ENCODE measurements around the gene PLCB2. TPM values are rescaled to one million over a fixed set of nuclear protein-coding genes. Genes with fewer than 3 reads are reported as not detected.

Gene PLCB2
- total and polyA plus RNA-seq, 12 donors = 2.5 to 100 (median 24.3) TPM

DNA sequence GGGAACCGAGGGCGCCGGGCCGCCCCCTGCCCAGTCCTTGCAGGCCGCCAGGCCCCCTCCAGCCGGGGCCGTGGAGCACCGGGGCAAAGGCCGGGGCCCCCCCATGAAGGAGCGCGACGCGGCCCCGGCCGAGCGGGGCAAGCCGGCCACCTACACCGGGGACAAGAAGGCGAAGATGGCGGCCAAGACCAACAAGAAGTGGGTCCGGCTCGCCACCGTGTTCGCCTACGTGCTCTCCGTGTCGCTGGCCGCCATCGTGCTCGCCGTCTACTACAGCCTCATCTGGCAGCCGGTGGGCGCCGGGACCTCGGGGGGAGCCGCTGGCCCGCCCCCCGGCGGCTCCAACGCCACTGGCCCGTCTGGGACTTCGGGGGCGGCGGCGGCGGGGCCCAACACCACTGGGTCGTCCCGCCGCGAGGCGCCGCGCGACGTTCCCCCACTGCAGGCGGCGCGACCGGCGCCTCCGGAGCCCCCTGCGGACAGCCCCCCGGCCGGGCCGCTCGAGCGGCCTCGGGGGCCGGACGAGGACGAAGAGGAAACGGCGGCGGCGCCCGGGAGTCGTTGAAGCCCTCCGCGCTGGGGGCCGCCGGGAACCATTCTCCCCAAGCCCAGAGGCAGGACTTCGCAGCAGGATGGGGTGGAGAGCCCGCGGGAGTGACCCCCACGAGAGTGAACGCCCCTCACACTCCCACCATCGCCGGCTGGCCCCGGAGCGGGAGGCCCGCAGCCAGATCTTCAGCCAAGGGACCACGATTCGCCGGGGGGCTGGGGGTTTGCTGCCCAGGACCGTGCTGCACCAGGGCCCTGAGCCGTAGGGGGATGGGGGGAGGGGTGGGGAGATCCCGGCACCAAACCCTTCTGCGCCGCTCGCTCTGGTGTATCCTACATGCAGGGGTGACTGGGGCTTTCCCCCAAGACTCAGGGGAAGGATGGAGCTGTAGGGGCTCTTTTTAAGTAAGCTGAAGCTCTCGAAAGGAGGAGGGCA is 16.5 kb upstream of the PLCB2 start:
- WGBS, 4 donors = 2 to 6% (median 2%) methylated on average over 20 to 101 of the region's 101 CpGs
- intact Hi-C loops (cut with DNase I) = loop anchor here in 1 of 2 donors (5.0 kb wide), 1 partner anchor 98 kb away; no protein-coding TSS in a partner anchor

GRCh38 chr15:40323239-40323952 is 15.7 kb upstream of the PLCB2 start, which contains the start of gene INAFM2:
INAFM2 (plus strand) TSS chr15:40323692; CDS start chr15:40324056, 364 bp downstream.
- Histone ChIP-seq H3K27ac (peak within 1 kb of the TSS in 3 of 5 donors; percentile 52 to 84 (median 78)), H3K9me3 (replicated peaks in 1 of 3) (no peaks in the 10 kb centered on the region), H3K27me3 (no peaks in the 10 kb centered on the region), H3K36me3 (replicated peaks in 1 of 2) (no peaks in the 10 kb centered on the region), H3K4me3 (peak within 1 kb of the TSS in 3 of 4 donors; percentile 55 to 87 (median 64)), H3K4me1 (replicated peaks in 1 of 2) (peaks cover 0 to 23% of the 10 kb centered on the region in 2 donors)
- peak; percentile 79 to 94 (median 83) for DNase-seq
- intact Hi-C loops (cut with DNase I) = loop anchor here in 1 of 2 donors (5.0 kb wide), 1 partner anchor 99 kb away; no protein-coding TSS in a partner anchor
- whole genome bisulfite sequencing, 4 donors = 0 to 1% (median 0%) methylated on average over 1 to 102 of the region's 103 CpGs
- TF ChIP-seq CTCF (IDR thresholded peaks at IDR 0.05) (peak; percentile 21 to 71 (median 56)), POLR2A (IDR thresholded peaks at IDR 0.05) (peak; percentile 43 to 76)

More for the DNA sequence above, 16.5 kb upstream of the PLCB2 start:
- no peaks in the 10 kb centered on the region for H3K27me3 ChIP-seq
- no peak for TF ChIP-seq POLR2A (IDR thresholded peaks at IDR 0.05)
- TF ChIP-seq CTCF (IDR thresholded peaks at IDR 0.05) = no peak
- peak overlapping the region in 3 of 5 donors; percentile 52 to 84 (median 78) for H3K27ac ChIP-seq
- peaks cover 0 to 26% of the 10 kb centered on the region in 2 donors for H3K4me1 ChIP-seq (replicated peaks in 1 of 2)
- no peaks in the 10 kb centered on the region for H3K9me3 ChIP-seq (replicated peaks in 1 of 3)
- H3K4me3 ChIP-seq = peak overlapping the region in 3 of 4 donors; percentile 55 to 87 (median 64)
- peak in 1 of 7 donors; percentile 38 for DNase-seq
- no peaks in the 10 kb centered on the region for H3K36me3 ChIP-seq (replicated peaks in 1 of 2)

- H3K27me3 ChIP-seq = no peaks in the 10 kb centered on the region
- intact Hi-C loops (cut with DNase I) = loop anchor here in 1 of 2 donors (5.0 kb wide), 1 partner anchor 100 kb away; no protein-coding TSS in a partner anchor
- peak overlapping the region in 1 of 4 donors; percentile 87 for H3K4me3 ChIP-seq
- peaks cover 0 to 20% of the 10 kb centered on the region in 2 donors for H3K4me1 ChIP-seq (replicated peaks in 1 of 2)
- H3K36me3 ChIP-seq (replicated peaks in 1 of 2) = no peaks in the 10 kb centered on the region
- DNase-seq = peak in 2 of 7 donors; percentile 20 to 64
- peak overlapping the region in 2 of 5 donors; percentile 64 to 84 for H3K27ac ChIP-seq
- TF ChIP-seq CTCF (IDR thresholded peaks at IDR 0.05) = no peak
- TF ChIP-seq POLR2A (IDR thresholded peaks at IDR 0.05) = no peak
- no peaks in the 10 kb centered on the region for H3K9me3 ChIP-seq (replicated peaks in 1 of 3)
- 59 to 73% (median 66%) methylated on average over 25 to 26 of the region's 26 CpGs for WGBS, 4 donors
These were observed 14.9 kb upstream of the PLCB2 start for GRCh38 chr15:40322531-40323238.
